Stimulated activated naive CD4-positive, alpha-beta T cell (primary cell): ENCODE measurements around the gene ZNF23.
A peak's percentile ranks its signal among the peaks of the same experiment; 100 is the strongest.

ENCODE experiments used
- DNase-seq, 6 experiments: peaks; one replicate each; lab custom pipeline; 2025; lab: John Stamatoyannopoulos, UW

Gene ZNF23

DNA sequence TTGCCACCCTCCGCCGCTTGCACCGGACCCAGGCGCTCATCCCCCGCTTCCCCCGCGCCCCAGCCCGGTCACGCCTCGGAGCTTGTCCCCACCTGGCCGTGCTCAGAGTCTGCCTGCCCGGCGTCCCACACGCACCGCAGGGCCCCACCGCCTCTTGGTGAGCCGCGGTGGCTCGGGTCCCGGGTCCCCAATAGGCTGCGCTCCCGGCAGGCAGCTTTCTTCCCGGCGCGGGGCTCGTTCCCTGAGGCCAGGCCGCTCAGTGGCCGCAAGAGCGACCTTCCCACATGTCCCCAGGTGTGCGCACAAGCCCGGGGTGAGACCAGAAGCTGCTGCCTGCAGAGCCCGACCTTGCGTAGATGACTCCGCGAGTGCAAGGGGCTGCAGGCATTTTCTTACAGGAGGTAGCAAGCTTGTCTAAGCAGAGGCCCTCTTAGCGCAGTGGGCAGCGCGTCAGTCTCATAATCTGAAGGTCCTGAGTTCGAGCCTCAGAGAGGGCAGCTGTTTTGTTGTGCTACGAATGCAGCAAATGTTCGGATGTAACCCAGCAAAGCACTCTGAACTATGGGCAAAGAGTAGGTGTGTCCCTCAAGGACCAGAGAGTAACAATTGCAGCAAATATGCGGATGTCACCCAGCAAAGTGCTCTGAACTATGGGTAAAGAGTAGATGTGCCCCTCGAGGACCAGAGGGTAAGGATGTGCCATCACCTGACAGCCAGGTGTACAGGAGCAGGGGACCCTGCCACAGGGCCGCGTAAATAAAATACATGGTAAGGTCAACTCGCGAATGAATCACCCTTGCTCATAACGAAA is 35.8 kb downstream of the ZNF23 start:
- peak in 4 of 6 experiments; percentile 31 to 81 (median 73) for DNase-seq

DNA sequence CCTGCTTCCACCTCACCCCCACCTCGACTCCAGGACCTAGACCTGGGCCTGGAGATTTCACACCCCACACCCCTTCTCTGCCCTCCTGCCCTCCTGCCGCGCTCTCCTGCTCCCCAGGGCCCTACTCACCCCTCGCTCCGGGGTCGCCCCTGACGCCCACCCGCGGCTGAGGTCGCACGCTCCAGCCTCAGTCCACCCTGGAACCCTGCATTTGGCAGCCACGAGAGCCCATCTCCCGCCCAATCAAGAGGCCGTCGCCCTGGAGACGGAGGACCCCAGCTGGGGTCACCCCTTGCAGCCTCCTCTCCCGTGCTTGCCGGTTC is 36.3 kb downstream of the ZNF23 start:
- DNase-seq = no peak

DNA sequence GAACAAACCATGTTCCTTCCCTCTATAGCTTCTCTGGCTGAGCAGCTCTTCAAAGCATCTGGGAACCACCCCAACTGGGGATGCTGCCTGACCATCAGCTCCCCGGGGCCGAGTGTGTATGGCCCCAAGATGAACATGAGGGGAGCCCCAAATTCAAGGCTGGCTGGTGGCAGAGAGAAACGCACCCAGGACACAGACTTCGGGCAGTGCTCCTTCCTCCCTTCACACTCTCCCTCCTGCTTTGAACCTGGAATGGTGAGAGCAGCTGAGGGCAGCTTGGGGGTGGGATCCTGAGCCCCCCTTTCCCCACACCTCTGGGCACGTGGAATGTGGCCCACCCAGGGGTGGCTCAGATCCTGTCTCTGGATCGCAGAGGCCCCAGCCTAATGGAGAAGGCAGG is 37.4 kb downstream of the ZNF23 start:
- no peak for DNase-seq

DNA sequence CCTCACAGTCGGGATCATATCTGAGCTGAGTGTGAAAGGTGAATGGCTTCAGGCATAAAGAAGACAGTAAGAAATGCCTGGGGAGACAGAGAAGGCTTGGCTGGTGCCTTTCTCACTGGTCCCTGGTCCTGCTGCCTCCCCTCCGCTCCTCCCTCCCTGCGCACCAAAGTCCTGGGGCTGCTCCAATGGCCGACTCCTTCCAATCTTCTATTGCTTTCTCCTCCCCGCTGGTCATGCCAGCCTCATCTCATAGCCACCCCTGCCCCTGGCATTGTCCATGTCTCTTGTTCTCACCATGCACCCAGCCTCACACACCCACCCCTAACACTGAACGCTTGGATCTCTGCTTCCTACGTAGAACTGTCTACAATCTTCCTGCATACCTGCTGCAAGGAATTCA is 38.2 kb downstream of the ZNF23 start:
- DNase-seq = no peak

DNA sequence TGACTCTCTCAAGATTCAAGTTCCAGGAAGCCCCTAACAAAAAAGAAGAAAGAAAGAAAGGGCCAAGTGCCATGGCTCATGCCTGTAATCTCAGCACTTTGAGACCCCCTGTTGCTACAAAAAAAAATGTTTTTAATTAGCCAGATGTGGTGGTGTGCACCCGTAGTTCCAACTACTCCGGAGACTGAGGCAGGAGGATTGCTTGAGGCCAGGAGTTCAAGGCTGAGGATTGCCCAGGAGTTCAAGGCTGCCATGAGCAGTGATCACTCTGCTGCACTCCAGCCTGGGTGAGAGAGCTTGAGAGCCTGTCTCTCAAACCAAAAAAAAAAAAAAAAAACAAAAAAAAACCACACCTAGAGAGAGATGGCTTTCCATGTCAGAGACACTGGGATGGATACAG is 39.0 kb downstream of the ZNF23 start:
- no peak for DNase-seq

DNA sequence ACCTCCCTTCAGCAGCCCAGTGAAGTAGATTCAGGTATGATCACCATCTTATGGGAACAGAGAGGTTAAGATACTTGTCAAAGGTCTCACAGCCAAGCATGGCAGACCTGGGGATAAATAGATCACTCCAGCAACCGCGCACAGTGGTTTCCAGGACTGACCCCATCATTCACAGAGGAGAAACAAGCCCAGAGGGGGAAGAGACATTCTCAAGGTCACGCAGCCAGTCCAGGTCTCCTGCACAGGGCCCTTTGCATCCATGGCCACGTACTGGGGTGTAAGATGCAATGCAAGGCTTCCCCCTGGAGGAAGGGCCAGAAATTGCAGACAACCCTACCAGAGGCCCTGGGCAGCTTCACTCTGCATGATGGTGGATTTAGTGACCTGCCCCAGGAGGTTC is 40.1 kb downstream of the ZNF23 start:
- peak in 1 of 6 experiments; percentile 7 for DNase-seq

DNA sequence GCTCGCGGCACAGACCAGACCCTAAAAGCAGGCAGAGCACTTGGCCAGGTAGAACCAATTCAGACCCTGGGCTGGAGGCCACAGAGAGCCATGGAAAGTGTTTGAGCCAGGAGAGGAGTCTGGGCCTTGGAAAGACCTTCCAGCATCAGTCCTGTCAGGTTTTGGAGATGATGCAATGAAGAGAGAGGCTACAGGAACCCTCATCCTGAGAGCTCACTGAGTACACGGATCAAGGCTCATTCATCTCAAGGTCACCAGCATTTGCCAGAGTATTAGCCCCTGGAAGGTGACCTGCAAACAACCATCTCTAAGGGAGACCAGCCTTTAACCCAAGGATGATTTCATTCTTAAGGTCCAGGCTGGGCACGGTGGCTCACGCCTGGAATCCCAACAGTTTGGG is 48.0 kb downstream of the ZNF23 start:
- DNase-seq = no peak

DNA sequence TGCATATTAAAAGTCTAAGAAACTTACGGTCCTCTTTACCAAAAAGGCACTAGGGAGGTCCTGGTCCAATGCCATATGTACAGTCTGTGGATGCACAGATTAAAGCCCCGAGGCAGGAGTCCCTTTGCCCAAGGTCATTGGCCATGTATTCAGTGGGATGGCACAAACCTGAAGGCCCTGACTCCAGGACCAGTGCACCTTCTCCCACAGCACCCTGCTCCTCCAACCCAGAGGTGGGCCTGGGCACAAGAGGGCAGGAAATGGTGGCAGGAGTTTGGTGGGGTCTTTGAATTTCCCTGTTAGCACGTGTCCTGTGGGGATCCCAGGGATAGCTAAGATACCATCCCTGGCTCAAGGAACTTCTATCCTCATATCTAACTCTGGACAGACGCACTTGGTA is 48.7 kb downstream of the ZNF23 start:
- no peak for DNase-seq

DNA sequence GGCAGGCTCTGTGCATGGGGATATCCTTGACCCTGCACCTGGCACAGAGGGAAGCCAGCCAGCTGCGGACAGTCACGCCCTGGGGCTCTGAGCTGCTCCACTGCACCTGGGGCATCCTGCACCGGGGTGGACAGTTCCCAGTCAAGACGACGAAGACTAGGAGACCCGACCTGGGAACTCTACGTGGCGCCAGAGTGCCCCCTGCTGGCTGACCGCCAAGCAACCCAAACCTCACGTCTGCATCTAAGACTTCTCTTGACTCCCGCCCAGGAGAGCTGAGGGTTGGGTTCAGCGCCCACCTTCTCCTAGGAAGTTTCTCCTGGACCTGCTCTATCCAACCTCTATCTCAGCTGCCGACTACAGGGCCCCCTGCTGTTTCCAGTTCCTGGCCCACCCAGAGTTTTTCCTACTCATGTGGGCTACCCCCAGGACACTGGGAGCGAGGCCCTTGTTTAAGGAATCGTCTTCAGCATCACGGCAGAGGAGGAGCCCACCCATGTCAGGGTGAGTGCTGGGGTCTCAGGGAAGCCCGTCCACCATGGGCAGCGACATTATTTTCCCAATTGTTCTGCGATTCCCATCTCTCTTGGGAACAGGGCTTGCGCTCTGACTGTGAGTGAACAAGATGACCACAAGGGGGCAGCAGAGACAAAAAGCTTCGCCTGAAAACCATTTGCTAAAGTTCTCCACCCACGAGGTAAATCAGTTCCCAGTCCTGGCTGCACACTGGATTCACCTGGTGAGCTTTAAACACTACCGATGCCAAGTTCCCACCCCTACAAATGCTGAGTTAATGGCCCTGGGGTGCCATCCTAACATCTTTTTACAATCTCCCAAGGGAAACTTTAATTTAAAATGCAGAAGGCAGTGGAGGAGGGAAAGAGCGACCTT is 49.5 kb downstream of the ZNF23 start:
- DNase-seq = peak; percentile 31 to 75 (median 49)

DNA sequence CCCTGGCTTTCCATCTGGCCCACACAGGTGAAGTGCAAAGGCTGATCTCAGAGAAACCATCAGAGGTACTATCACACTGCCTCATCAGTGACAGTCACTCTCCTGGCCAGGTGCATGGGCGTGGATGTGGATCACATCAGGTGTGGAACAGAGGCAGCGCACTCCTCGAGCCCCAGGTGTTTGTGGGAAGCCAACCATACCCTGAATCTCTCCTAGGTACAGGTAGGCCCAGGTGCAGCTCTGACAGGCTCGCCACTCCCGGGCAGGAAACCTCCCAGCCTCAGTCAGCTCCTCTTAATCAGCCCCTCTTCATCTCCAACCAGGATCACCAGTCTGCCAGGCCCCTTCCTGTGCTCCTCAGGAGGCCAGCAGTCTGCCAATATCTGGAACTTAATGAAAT is 51.9 kb downstream of the ZNF23 start:
- no peak for DNase-seq

DNA sequence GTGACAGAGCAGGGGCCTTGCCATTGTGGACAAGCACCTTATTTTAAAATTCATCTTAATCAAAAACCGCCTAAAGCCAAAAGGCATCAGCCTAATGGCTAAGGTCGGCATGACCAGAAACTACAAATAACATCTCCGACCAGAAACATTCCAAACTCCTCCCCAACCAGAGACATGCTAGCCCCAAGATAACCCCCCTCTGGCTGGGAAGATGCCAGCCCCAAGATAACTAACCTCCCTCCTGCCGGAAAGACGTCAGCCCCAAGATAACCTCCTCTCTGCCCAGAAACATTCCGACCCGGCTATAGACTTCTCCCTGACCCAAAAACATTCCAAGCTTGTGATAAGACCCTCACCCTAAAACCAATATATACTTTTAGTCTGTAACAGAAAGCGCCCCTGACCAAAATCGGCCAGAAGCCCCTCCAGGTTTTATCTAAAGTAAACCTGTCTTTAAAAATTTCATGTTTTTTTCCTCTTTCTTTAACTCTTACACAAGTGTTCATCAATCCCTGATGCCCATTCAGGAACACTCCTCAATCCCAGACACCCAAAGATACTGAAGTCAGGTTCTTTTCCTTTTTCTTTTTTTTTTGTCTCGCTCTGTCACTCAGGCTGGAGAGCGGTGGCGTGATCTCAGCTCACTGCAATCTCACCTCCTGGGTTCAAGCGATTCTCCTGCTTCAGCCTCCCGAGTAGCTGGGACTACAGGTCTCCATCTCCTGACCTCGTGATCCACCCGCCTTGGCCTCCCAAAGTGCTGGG is 52.9 kb downstream of the ZNF23 start:
- DNase-seq = no peak

DNA sequence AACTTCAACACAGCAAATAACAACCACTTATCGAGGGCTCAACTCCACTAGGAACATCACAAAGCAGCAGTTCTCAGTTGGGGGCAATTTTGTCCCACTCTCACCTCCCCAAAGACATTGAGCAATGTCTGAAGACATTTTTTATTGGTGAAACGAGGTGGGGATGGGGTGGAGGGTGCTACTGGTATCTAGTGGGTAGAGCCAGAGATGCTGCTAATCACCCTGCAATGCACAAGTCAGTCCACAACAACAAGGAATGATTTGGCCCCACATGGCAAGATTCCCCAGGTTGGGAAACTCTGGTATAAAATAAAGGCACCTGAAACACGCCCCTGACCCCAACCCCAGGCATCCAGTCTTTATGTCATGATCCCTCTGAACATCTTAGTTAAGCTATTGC is 53.5 kb downstream of the ZNF23 start:
- no peak for DNase-seq

DNA sequence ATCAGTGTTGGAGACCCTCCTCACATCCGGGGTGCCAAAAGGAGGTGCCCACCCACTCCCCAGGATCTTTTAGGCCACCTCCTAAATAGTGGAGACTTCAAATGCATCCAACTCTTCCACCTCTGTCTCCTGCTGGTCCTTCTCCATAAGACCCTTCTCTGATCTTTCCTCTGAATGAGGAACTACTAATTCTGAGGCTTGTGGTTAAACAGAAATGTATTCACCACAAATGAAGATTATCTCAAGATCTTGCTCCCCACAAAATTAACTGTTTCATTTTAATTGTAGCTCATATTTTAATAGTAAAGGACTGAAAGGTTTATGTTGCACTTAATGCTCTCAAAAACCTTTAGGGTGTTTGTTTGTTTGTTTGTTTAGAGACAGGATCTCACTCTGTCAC is 54.3 kb downstream of the ZNF23 start:
- no peak for DNase-seq

DNA sequence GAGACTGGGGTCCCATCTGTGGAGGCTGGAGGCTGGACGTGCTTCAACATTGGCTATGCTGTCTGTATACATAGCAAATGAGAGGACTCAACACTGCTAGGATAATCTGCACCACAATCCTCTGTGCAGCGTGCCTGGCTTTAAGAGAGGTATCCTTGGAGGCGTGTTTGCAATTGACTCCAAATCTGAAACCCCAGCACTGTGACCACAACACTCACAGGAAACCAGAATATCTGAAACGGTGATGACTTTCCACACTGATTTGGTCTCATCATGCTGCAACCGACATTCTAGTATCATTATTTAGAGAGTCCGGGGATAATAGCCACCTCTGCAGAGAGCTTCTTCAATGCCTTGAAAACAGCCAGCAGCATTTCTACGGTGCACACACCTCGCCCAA is 55.3 kb downstream of the ZNF23 start:
- DNase-seq = no peak

DNA sequence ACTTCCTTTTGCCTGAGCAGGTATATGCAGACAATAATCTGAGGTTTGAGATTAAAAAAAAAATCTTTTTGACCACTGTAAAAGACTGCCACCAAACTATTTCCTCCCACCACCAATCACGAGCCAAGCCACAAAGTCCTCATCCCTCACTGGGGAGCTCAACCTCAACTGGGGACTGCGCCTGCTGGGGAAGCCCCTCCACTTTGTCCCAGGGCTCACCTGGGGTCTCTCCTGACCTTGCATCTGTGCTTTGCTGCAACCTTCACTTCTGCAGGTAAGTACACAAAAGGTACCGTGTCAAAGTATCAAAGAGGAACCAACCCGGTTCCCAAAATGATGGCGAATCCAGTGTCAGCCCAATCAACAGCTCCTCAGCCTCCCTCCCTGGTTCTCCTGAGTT is 55.7 kb downstream of the ZNF23 start:
- DNase-seq = no peak

DNA sequence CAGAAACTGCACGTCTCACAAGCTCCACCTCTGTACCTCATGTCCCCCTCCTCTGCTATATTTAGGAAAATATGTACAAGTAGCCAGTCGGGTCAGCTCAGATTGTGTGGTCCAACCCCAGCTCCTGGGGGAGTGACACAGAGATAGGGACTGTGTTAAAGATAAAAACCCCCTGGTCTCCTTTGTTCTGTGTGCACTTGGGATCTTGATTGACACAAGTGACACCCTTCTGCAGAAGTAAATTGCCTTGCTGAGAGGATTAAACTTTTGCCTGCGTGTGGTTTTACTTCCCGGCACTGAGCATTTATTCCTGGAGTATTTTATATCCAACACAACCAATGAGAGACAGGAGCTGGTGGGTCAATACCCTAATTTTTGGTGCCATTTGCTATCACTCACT is 57.7 kb downstream of the ZNF23 start:
- DNase-seq = no peak

DNA sequence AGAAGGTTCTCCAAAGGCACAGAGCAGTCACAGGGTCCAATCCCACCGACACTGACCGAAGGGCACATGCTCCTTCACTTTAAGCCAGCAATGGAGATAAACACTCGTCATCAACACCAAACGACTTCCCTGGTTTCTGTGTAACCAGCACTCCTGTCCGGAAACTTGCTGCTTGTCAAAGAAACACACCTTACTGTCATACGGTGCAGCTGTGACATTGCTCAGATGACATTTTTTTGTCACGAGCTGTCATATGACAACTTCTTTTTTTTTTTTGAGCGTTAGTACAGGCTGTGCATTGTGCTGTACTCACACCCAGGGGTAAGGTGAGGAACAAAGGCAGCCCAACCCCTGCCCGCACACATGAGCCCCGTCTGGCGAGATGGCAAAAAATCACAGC is 59.4 kb downstream of the ZNF23 start:
- no peak for DNase-seq

DNA sequence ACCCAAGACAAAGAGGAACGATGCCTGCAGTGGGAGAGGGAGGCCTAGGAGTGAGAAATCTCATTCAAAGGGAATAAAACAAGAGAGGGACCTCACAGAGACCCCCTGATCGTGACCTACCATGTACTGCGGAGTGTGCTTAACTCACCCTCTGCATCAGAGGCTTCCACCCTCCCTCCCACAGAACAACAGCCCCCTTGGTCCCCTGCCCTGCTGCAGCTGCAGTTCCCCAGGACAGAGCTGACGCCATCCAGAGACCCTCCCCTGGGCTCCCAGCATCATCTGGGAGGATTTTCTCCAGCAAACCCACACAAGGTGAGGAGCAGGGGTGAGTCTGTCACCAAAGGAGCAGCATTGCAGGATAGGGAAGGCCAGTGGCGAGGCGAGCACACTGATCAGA is 60.0 kb downstream of the ZNF23 start:
- DNase-seq = no peak

DNA sequence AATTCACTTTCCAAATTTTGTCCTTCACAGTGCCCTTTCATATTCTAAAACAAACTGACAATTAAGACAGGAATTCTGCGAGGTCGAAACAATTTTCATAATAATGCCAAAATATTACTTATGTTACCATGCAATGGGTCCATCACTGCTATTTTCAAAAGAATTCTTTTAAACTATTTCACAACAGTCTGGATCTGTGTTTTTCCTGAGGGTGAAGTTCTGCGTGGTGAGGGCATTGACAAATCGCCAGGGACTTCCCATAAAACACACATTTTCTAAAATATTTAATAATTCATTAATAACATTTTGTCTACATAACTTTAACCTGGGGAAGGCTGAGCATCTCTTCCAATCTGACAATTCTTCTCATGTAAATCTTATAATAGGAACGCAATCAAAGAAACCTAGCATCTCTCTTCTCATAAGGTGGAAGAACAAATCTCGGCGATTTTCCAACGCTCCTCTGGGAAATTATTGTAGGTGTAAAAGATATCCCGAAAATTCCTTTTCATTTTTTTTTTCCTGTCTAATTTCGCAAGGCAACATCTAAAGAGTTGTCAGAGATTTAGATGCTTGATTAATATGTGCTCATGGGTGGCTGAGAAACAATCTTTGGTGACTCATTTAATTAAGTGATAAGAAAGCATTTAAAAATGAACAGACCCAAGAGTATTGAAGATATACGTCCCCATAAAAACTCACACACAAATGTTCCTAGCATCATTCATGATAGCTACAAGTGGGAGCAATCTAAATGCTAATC is 62.1 kb downstream of the ZNF23 start:
- DNase-seq = no peak
